IMR-90 (cell line): Measurements from ENCODE around the gene TXNDC5. TPM values are rescaled to one million over a fixed set of nuclear protein-coding genes. Genes with fewer than 3 reads are reported as not detected.

Experiments
- ATAC-seq: fragments of 200-7000 bp; cut with Tn5 transposase; 2 replicates; pipeline ENCODE4 v1.9.1; 2020; ENCODE audit warnings: low read depth, mild to moderate bottlenecking, moderate library complexity
- BruUV-seq: library from RNA; stranded (reverse); fragments of 400-500 nt; replicated peaks from 2 replicates; lab custom pipeline; 2021; lab: Mats Ljungman, UMichigan
- CTCF ChIA-PET: fragments of 300-600 bp; formaldehyde crosslinking; extraction: SDS; loops from one replicate; lab custom pipeline; 2021; ENCODE audit warnings: antibody characterized with exemption; lab: Yijun Ruan, JAX
- POLR2A ChIA-PET: fragments of 300-600 bp; sonication (Branson Sonifier 250); formaldehyde crosslinking; loops from one replicate; lab custom pipeline; 2022; ENCODE audit warnings: antibody characterized with exemption; ENCODE audit not compliant: unreplicated experiment; lab: Charles Lee
- DNase-seq: peaks from one replicate; pipeline ENCODE4 v3.0.0; 2013
- H2AFZ ChIP-seq: replicated peaks from 2 replicates; pipeline ENCODE3; 2013; ENCODE audit warnings: low read length, mild to moderate bottlenecking; ENCODE audit not compliant: poor library complexity
- H2AK5ac ChIP-seq: 2 replicates; pipeline ENCODE4 v1.6.1; 2013; ENCODE audit warnings: low read depth, low read length, inconsistent platforms
- H2AK9ac ChIP-seq: replicated peaks from 2 replicates; pipeline ENCODE3; 2013; ENCODE audit warnings: mild to moderate bottlenecking, low read depth, low read length, moderate library complexity; ENCODE audit not compliant: poor library complexity
- H2BK120ac ChIP-seq: 2 replicates; pipeline ENCODE4 v1.6.1; 2013; ENCODE audit warnings: low read depth, low read length, inconsistent platforms
- H2BK15ac ChIP-seq: 3 replicates; pipeline ENCODE4 v1.6.1; 2013; ENCODE audit warnings: low read depth, low read length, inconsistent platforms
- H2BK20ac ChIP-seq: 2 replicates; pipeline ENCODE4 v1.6.1; 2013; ENCODE audit warnings: low read depth, mild to moderate bottlenecking, inconsistent platforms, low read length, moderate library complexity
- H2BK5ac ChIP-seq: 2 replicates; pipeline ENCODE4 v1.6.1; 2013; ENCODE audit warnings: mild to moderate bottlenecking, low read depth, low read length, inconsistent platforms; ENCODE audit not compliant: poor library complexity, severe bottlenecking
- H3K14ac ChIP-seq: replicated peaks from 2 replicates; pipeline ENCODE4 v1.6.1; 2013; ENCODE audit warnings: low read depth, low read length, inconsistent platforms
- H3K18ac ChIP-seq: 2 replicates; pipeline ENCODE4 v1.6.1; 2013; ENCODE audit warnings: low read depth, low read length, control low read depth
- H3K23ac ChIP-seq: 2 replicates; pipeline ENCODE4 v1.6.1; 2013; ENCODE audit warnings: low read depth, low read length, inconsistent platforms
- H3K27ac ChIP-seq: 2 replicates; pipeline ENCODE4 v1.5.1; 2013; ENCODE audit warnings: mild to moderate bottlenecking, control low read depth, low read length; ENCODE audit not compliant: insufficient read depth
- H3K27me3 ChIP-seq: 2 replicates; pipeline ENCODE4 v1.6.1; 2013; ENCODE audit warnings: low read length; ENCODE audit not compliant: control insufficient read depth, insufficient read depth
- H3K36me3 ChIP-seq: 2 replicates; pipeline ENCODE4 v1.6.1; 2013; ENCODE audit warnings: low read length, mixed read lengths; ENCODE audit not compliant: control insufficient read depth, insufficient read depth
- H3K4ac ChIP-seq: 2 replicates; pipeline ENCODE4 v1.6.1; 2013; ENCODE audit warnings: low read depth, low read length, inconsistent platforms
- H3K4me1 ChIP-seq: 2 replicates; pipeline ENCODE4 v1.6.1; 2013; ENCODE audit warnings: low read length, mixed read lengths; ENCODE audit not compliant: control insufficient read depth, insufficient read depth
- H3K4me2 ChIP-seq: 2 replicates; pipeline ENCODE4 v1.6.1; 2013; ENCODE audit warnings: low read depth, mild to moderate bottlenecking, control low read depth, low read length, moderate library complexity
- H3K4me3 ChIP-seq: 2 replicates; pipeline ENCODE4 v1.5.1; 2013; ENCODE audit warnings: low read depth, mild to moderate bottlenecking, control low read depth, low read length, moderate library complexity; ENCODE audit not compliant: insufficient read depth
- H3K56ac ChIP-seq: 2 replicates; pipeline ENCODE4 v1.6.1; 2013; ENCODE audit warnings: low read length, inconsistent platforms; ENCODE audit not compliant: insufficient read depth; ENCODE audit errors: extremely low read depth
- H3K79me1 ChIP-seq, 2 experiments: 2 replicates each; pipeline ENCODE4 v1.6.1; 2013; ENCODE audit warnings: low read length in 2 of 2, inconsistent platforms in 1 of 2, low read depth in 1 of 2
- H3K9ac ChIP-seq: 2 replicates; pipeline ENCODE4 v1.6.1; 2013; ENCODE audit warnings: low read depth, low read length, control low read depth
- H3K9me1 ChIP-seq: 2 replicates; pipeline ENCODE4 v1.6.1; 2013; ENCODE audit warnings: low read length, inconsistent platforms; ENCODE audit not compliant: insufficient read depth
- H3K9me3 ChIP-seq: 2 replicates; pipeline ENCODE4 v1.6.1; 2013; ENCODE audit warnings: low read length; ENCODE audit not compliant: control insufficient read depth, insufficient read depth
- H4K20me1 ChIP-seq: 2 replicates; pipeline ENCODE4 v1.6.1; 2013; ENCODE audit warnings: low read length, inconsistent platforms; ENCODE audit not compliant: insufficient read depth
- H4K5ac ChIP-seq: 2 replicates; pipeline ENCODE4 v1.6.1; 2013; ENCODE audit warnings: mild to moderate bottlenecking, low read depth, low read length, control low read depth
- H4K8ac ChIP-seq, 2 experiments: 2 replicates each; pipeline ENCODE4 v1.6.1; 2013; ENCODE audit warnings: low read depth in 2 of 2, low read length in 2 of 2, control low read depth in 1 of 2, inconsistent platforms in 1 of 2
- H4K91ac ChIP-seq: 2 replicates; pipeline ENCODE4 v1.6.1; 2013; ENCODE audit warnings: low read depth, low read length, inconsistent platforms; ENCODE audit not compliant: insufficient read depth
- MAFK ChIP-seq: IDR thresholded peaks from 2 replicates; pipeline ENCODE4 v1.6.1; 2012; ENCODE audit warnings: low read depth, low read length, improper control_type of control experiment
- RCOR1 ChIP-seq: IDR thresholded peaks from 2 replicates; pipeline ENCODE4 v1.6.1; 2012; ENCODE audit warnings: mild to moderate bottlenecking, low read length, improper control_type of control experiment; ENCODE audit not compliant: insufficient replicate concordance
- dilution Hi-C: fragments of 300-500 bp; cut with HindIII; formaldehyde crosslinking; loops from one replicate; pipeline ENCODE4 v1.14.3; 2018; ENCODE audit warnings: low sequenced_read_pairs; ENCODE audit not compliant: unreplicated experiment
- in situ Hi-C: fragments of 300-500 bp; cut with MboI; formaldehyde crosslinking; loops from 3 replicates; pipeline ENCODE4 v1.14.3; 2019; ENCODE audit warnings: low sequenced_read_pairs, inconsistent platforms, mixed read lengths
- intact Hi-C: fragments of 100-400 bp; cut with micrococcal nuclease; formaldehyde crosslinking; loops from 2 replicates; pipeline ENCODE4 v1.10.0; 2022
- polyA plus RNA-seq, 3 experiments: library from polyadenylated mRNA; depleted of rRNA; stranded (reverse); fragments of >200 nt; gene quantifications; 2 replicates each; pipeline ENCODE4 v1.2.3, GENCODE V29; 2012; ENCODE audit warnings: low replicate concordance in 1 of 3
- total RNA-seq: library from RNA; depleted of rRNA; stranded (reverse); fragments of >200 nt; gene quantifications from 2 replicates; pipeline ENCODE4 v1.2.3, GENCODE V29; 2012
- TF ChIP-seq, protein P1 (sequence below): conservative IDR thresholded peaks from 2 replicates; pipeline ENCODE4 v1.5.1; 2012; ENCODE audit warnings: mild to moderate bottlenecking, low read depth, low read length, improper control_type of control experiment

TXNDC5 gene
- total and polyA plus RNA-seq, 2 of the 4 experiments (the other 2 are of a cell fraction), result 274 to 439 TPM

DNA sequence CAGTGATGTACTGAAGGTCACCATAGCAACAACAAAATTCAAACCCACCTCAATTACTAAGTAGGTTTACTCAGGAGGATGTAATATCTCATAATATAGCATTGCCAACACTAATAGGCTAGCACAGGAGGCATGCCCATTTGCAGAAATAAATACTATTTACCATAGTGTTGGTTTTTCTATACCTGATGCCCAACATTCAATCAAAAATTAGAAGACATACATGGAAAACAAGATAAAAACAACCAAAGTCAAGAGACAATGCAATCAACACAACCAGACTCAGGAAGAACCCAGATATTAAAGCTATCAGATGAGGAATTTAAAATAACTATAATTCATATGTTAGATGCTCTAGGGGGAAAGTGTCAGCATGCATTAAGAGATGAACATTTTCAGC is 14.3 kb upstream of the TXNDC5 start:
- no peak overlapping the region for H2BK15ac ChIP-seq
- H3K56ac ChIP-seq, result no peak overlapping the region
- no peak overlapping the region for H2BK20ac ChIP-seq
- no peak overlapping the region for H3K9ac ChIP-seq
- peaks cover 4% of the 10 kb centered on the region; the same call in 1 of the 2 replicates for H3K27me3 ChIP-seq
- BruUV-seq, result no TSS peak
- H3K27ac ChIP-seq, result no peak overlapping the region
- intact Hi-C loops, result no loop called here
- no peak overlapping the region for H3K14ac ChIP-seq
- H3K9me3 ChIP-seq, result peaks cover 2% of the 10 kb centered on the region; the same call in 1 of the 2 replicates
- H2AK9ac ChIP-seq, result no peak overlapping the region
- no peak overlapping the region for H2BK120ac ChIP-seq
- no peak overlapping the region for H3K23ac ChIP-seq
- no peak overlapping the region for H2AK5ac ChIP-seq
- H3K18ac ChIP-seq, result no peak overlapping the region
- H2BK5ac ChIP-seq, result no peak overlapping the region
- no peak overlapping the region for H3K4me3 ChIP-seq
- no peak for ATAC-seq
- no peak overlapping the region for H3K4me2 ChIP-seq
- no peaks in the 10 kb centered on the region for H3K4me1 ChIP-seq
- no peaks in the 10 kb centered on the region for H3K79me1 ChIP-seq
- no peaks in the 10 kb centered on the region for H3K36me3 ChIP-seq
- TF ChIP-seq MAFK (no peak), RCOR1 (no peak)
- TF ChIP-seq, protein P1, sequence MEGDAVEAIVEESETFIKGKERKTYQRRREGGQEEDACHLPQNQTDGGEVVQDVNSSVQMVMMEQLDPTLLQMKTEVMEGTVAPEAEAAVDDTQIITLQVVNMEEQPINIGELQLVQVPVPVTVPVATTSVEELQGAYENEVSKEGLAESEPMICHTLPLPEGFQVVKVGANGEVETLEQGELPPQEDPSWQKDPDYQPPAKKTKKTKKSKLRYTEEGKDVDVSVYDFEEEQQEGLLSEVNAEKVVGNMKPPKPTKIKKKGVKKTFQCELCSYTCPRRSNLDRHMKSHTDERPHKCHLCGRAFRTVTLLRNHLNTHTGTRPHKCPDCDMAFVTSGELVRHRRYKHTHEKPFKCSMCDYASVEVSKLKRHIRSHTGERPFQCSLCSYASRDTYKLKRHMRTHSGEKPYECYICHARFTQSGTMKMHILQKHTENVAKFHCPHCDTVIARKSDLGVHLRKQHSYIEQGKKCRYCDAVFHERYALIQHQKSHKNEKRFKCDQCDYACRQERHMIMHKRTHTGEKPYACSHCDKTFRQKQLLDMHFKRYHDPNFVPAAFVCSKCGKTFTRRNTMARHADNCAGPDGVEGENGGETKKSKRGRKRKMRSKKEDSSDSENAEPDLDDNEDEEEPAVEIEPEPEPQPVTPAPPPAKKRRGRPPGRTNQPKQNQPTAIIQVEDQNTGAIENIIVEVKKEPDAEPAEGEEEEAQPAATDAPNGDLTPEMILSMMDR, result no peak
- ChIA-PET POLR2A (no interaction called here), CTCF (no interaction called here)
- H2AFZ ChIP-seq, result no peak overlapping the region
- H4K91ac ChIP-seq, result no peak overlapping the region
- H3K9me1 ChIP-seq, result no peaks in the 10 kb centered on the region
- H3K4ac ChIP-seq, result no peak overlapping the region
- DNase-seq, result no peak
- in situ Hi-C loops, result no loop called here
- H4K8ac ChIP-seq, result no peak overlapping the region
- dilution Hi-C loops, result no loop called here
- H4K20me1 ChIP-seq, result no peaks in the 10 kb centered on the region
- no peak overlapping the region for H4K5ac ChIP-seq
